Suprapubic skin (tissue), 4 donors: Measurements from ENCODE around the gene PTPRA.

Experiments used
- POLR2A ChIP-seq, 2 donors: fragments of 450-650 bp; IDR thresholded peaks; one replicate each; pipeline ENCODE4 v1.6.1; 2017; ENCODE audit warnings: antibody characterized with exemption in 2 of 2, mild to moderate bottlenecking in 2 of 2, moderate library complexity in 2 of 2
- POLR2AphosphoS5 ChIP-seq, 3 donors: sonication (generic); formaldehyde crosslinking; IDR thresholded peaks; one replicate each; pipeline ENCODE4 v1.6.1; 2017; ENCODE audit warnings: antibody characterized with exemption in 3 of 3
- TF ChIP-seq, protein P1 (sequence below), 2 donors: fragments of 200-600 bp in 1 of 2; fragments of 450-650 bp in 1 of 2; sonication (generic) in 1 of 2; IDR thresholded peaks; one replicate each; pipeline ENCODE4 v1.5.1; 2016 to 2019; ENCODE audit warnings: antibody characterized with exemption in 2 of 2, mild to moderate bottlenecking in 1 of 2, moderate library complexity in 1 of 2

DNA sequence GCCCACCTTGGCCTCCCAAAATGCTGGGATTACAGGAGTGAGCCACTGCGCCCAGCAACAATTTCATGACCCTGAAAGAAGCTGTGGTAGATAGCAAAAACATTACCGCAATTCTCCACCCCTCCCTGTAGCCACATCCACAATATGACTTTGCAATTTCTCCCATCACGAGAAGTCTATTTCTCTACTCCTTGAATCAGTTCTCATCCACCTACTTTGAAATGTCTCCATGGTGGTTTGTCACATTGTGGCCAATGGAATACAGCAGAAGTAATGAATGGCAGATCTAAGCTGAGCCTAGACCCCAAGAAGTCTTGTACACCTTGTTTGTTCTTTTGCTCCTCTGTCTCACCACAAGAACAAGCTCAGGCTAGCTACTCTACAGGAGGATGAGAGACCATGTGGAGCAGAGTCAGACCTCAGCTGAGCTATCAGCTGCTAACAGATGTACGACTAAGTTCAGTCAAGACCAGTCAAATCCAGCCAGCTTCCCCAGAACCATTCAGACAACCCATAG lies 204.4 kb downstream of the PTPRA start:
- TF ChIP-seq, protein P1, sequence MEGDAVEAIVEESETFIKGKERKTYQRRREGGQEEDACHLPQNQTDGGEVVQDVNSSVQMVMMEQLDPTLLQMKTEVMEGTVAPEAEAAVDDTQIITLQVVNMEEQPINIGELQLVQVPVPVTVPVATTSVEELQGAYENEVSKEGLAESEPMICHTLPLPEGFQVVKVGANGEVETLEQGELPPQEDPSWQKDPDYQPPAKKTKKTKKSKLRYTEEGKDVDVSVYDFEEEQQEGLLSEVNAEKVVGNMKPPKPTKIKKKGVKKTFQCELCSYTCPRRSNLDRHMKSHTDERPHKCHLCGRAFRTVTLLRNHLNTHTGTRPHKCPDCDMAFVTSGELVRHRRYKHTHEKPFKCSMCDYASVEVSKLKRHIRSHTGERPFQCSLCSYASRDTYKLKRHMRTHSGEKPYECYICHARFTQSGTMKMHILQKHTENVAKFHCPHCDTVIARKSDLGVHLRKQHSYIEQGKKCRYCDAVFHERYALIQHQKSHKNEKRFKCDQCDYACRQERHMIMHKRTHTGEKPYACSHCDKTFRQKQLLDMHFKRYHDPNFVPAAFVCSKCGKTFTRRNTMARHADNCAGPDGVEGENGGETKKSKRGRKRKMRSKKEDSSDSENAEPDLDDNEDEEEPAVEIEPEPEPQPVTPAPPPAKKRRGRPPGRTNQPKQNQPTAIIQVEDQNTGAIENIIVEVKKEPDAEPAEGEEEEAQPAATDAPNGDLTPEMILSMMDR (IDR thresholded peaks at IDR 0.05), result no peak
- TF ChIP-seq POLR2A (IDR thresholded peaks at IDR 0.05) (no peak), POLR2AphosphoS5 (IDR thresholded peaks at IDR 0.05) (no peak)
